GM10248 (cell line): ENCODE measurements around the gene GLUD2.

Experiments used
- CTCF ChIA-PET: fragments of 300-600 bp; sonication (Branson Sonifier 250); formaldehyde crosslinking; extraction: SDS; loops from one replicate; lab custom pipeline; 2021; ENCODE audit warnings: antibody characterized with exemption; lab: Yijun Ruan, JAX
- POLR2A ChIA-PET: fragments of 350-650 bp; sonication (Branson Sonifier 250); formaldehyde crosslinking; extraction: SDS; loops from one replicate; lab custom pipeline; 2020; ENCODE audit warnings: antibody characterized with exemption; lab: Yijun Ruan, JAX
- DNase-seq: peaks from one replicate; pipeline ENCODE4 v3.0.0; 2012; ENCODE audit errors: extremely low spot score
- CTCF ChIP-seq: IDR thresholded peaks from 2 replicates; pipeline ENCODE4 v1.5.1; 2012; ENCODE audit warnings: mild to moderate bottlenecking, low read depth; ENCODE audit errors: extremely low read depth, missing control alignments, control extremely low read depth

GLUD2 gene

GRCh38 chrX:121085612-121086010 lies 38.2 kb downstream of the GLUD2 start:
- CTCF ChIA-PET: interaction anchor here (0.9 kb wide), 1 partner anchor 13 kb away, joined by 3 read pairs; no protein-coding TSS in a partner anchor
- DNase-seq: no peak
- POLR2A ChIA-PET: interaction anchor here (0.8 kb wide), 1 partner anchor 214 kb away, joined by 6 read pairs; no protein-coding TSS in a partner anchor
- TF ChIP-seq CTCF: no peak

GRCh38 chrX:121093011-121093410 lies 45.6 kb downstream of the GLUD2 start:
- no peak for TF ChIP-seq CTCF
- ChIA-PET POLR2A (no interaction called here), CTCF (no interaction called here)
- no peak for DNase-seq
